DOHH2 (cell line): Measurements from ENCODE around the gene HOXB3.

Experiments
- CTCF ChIP-seq: fragments of 200-600 bp; sonication (generic); IDR thresholded peaks from one replicate; pipeline ENCODE4 v1.5.1; 2014; ENCODE audit warnings: antibody characterized with exemption, mild to moderate bottlenecking, low read depth, low read length; ENCODE audit not compliant: poor library complexity, severe bottlenecking
- EZH2phosphoT487 ChIP-seq: fragments of 200-600 bp; sonication (generic); IDR thresholded peaks from 2 replicates; pipeline ENCODE4 v1.6.1; 2017; ENCODE audit warnings: borderline replicate concordance, mild to moderate bottlenecking, antibody characterized with exemption, low read length, moderate library complexity, mixed read lengths

- no peak for TF ChIP-seq CTCF
- TF ChIP-seq EZH2phosphoT487, result no peak
Observed at GRCh38 chr17:48575066-48575582, 14.9 kb downstream of the HOXB3 start.
